Thyroid gland (tissue), 4 donors: ENCODE data around the gene AMMECR1L.

Experiments
- POLR2A ChIP-seq, 2 donors: fragments of 450-650 bp; IDR thresholded peaks; one replicate each; pipeline ENCODE4 v1.6.1; 2017; ENCODE audit warnings: antibody characterized with exemption in 2 of 2, mild to moderate bottlenecking in 2 of 2, moderate library complexity in 1 of 2
- TF ChIP-seq, protein P1 (sequence below), 6 experiments: fragments of 200-600 bp in 3 of 6; fragments of 450-650 bp in 3 of 6; sonication (generic) in 3 of 6; IDR thresholded peaks; one replicate each; pipeline ENCODE4 v1.5.1; 2016 to 2019; ENCODE audit warnings: antibody characterized with exemption in 6 of 6, mild to moderate bottlenecking in 2 of 6, inconsistent platforms in 1 of 6, moderate library complexity in 1 of 6

DNA sequence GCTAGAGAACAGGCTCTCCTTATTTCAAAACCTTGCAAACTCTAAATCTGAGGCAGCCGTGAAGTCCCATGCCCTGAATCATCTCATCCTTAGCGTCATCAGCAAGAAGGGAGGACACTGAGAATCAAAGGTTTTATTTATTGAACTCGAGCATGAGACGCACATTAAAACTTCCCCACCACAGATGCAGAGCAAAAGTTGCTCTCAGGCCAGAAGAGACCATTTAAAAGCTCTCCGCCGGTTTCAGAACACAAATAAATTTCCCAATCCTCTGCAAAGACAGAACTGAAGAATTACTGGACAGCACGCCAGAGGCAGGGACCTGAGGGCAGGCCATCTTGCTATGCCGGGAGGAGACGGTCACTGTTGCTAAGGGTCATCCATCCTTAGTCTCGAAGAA, 1.3 kb downstream of the AMMECR1L start:
- TF ChIP-seq, protein P1, sequence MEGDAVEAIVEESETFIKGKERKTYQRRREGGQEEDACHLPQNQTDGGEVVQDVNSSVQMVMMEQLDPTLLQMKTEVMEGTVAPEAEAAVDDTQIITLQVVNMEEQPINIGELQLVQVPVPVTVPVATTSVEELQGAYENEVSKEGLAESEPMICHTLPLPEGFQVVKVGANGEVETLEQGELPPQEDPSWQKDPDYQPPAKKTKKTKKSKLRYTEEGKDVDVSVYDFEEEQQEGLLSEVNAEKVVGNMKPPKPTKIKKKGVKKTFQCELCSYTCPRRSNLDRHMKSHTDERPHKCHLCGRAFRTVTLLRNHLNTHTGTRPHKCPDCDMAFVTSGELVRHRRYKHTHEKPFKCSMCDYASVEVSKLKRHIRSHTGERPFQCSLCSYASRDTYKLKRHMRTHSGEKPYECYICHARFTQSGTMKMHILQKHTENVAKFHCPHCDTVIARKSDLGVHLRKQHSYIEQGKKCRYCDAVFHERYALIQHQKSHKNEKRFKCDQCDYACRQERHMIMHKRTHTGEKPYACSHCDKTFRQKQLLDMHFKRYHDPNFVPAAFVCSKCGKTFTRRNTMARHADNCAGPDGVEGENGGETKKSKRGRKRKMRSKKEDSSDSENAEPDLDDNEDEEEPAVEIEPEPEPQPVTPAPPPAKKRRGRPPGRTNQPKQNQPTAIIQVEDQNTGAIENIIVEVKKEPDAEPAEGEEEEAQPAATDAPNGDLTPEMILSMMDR (IDR thresholded peaks at IDR 0.05) = no peak
- TF ChIP-seq POLR2A (IDR thresholded peaks at IDR 0.05) = no peak
